Right forelimb (tissue), 1 donor: ENCODE data around the gene GPR61.

Experiments used
- DNase-seq: peaks from one replicate; pipeline ENCODE4 v3.0.0-alpha.2; 2018

Gene GPR61

DNA sequence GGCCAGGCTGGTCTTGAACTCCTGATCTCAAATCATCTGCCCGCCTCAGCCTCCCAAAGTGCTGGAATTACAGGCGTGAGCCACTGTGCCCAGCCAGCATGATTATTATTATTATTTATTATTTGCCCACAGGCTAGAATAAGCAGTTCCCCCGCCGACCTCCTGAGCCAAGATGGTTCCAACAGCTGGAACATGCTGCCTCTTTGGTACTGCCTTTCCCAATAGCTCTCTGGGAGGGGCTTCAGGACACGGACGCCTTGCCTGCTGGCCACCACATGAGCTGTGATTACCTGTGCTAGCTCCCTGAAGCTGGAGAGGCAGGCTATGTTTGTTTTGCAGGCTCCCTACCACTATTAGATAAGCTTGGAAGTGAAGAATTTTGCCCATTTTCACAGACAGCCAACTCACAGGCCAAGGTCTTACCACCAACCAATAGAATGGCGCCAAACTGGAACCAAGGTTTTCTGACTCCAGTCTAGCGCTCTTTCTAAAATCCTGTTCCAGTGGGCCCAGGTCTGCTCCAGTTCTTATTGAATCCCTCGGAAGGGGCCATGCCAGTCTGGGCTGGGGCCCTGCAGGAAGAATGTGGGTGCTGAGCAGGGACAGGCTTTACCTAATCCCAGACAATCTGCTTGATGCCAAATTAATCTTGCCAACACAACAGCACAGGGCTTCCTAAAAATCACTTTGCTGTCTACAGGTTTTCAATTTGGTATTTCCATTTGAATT lies 2.1 kb upstream of the GPR61 start:
- no peak for DNase-seq

DNA sequence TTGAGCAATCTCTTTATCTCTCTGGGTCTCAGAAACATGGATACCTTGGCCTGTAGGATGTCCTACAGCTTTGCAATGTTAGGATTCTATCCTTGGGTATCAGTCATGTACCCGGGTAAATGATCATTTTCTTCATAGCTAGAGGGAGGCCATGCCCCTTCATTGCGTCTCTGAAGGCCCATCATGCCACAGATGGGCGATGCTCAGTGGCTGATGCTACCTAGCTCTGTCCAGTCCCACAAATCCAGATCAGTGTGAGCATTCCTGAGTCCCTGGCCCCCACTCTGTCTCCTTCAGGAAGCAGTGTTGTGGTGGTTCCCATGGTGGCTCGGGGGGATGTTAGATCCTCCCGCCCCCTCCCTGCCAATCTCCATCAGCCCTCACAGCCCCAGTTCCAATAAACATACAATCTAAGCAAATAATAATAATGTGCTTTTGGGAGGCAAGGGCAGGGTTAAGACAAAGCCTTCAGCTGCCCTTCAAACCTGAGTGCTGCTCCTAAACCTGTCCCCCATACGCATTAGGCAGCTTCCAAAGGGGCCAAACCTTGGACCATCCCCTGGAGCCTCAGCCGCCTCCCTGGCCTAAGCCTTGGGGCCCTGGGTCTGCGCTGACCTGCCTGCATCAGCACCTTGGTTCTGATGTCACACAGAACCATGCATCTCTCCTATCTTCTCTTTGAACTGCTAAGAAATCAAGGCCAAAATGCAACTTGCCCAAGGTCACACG lies 681 bp upstream of the GPR61 start:
- no peak for DNase-seq

DNA sequence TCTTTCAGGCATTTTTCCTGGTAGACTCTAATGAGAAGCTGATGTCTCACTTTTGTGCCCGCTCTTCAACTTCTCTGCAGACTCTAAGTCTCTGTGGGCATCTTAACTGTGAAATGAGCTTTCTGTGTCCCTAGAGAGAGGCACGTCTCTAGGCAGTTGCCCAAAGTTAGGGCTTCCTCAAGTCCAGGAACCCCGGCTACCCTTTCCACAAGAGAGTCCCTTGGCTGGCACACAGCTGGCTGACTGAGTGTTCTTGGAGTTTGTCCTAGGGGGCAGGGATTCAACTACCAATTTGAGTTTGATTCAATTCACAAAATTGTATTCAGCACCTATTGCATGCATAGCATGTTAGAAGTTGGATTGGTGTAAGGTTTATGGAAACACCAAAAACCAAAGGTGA lies 1.4 kb downstream of the GPR61 start:
- no peak for DNase-seq

DNA sequence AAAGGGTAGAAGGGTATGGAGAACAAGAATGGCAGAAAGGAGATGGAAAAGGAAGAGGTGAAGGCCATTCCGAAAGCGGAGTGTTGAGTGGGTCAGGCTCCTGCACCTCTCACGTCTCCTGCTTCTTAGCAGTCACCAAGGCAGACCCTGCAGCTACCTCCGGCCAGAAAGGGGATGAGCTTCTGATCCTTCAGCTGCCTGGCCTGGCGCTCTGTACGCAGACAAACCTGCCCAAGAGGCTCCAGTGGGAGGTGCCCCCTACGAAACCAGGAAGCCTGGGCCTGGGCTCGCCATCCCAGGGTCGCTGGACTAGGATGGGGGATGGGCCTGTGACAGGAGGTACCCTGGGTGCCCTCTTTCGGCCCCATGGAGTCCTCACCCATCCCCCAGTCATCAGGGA lies 3.0 kb downstream of the GPR61 start:
- DNase-seq: no peak

DNA sequence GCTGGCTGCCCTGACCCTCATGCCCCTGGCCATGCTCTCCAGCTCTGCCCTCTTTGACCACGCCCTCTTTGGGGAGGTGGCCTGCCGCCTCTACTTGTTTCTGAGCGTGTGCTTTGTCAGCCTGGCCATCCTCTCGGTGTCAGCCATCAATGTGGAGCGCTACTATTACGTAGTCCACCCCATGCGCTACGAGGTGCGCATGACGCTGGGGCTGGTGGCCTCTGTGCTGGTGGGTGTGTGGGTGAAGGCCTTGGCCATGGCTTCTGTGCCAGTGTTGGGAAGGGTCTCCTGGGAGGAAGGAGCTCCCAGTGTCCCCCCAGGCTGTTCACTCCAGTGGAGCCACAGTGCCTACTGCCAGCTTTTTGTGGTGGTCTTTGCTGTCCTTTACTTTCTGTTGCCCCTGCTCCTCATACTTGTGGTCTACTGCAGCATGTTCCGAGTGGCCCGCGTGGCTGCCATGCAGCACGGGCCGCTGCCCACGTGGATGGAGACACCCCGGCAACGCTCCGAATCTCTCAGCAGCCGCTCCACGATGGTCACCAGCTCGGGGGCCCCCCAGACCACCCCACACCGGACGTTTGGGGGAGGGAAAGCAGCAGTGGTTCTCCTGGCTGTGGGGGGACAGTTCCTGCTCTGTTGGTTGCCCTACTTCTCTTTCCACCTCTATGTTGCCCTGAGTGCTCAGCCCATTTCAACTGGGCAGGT lies 3.8 kb downstream of the GPR61 start:
- DNase-seq: no peak

DNA sequence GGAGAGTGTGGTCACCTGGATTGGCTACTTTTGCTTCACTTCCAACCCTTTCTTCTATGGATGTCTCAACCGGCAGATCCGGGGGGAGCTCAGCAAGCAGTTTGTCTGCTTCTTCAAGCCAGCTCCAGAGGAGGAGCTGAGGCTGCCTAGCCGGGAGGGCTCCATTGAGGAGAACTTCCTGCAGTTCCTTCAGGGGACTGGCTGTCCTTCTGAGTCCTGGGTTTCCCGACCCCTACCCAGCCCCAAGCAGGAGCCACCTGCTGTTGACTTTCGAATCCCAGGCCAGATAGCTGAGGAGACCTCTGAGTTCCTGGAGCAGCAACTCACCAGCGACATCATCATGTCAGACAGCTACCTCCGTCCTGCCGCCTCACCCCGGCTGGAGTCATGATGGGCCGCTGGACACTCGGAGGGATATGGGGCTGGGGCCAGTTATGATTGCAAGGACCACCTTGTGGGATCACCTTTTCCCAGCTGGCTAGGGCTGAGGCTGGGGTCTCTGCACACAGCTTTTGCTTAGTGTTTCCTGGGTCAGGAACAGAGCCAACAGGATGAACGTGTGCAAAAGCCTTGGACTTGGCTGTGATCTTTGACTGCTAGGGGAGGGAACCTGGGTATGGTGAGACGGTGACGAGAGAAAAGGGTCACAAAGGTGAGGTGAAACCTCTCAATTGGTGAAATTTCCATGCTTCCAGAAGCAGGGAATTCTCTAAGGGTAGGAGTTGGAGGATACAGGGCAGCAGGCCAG lies 4.5 kb downstream of the GPR61 start:
- DNase-seq: no peak

DNA sequence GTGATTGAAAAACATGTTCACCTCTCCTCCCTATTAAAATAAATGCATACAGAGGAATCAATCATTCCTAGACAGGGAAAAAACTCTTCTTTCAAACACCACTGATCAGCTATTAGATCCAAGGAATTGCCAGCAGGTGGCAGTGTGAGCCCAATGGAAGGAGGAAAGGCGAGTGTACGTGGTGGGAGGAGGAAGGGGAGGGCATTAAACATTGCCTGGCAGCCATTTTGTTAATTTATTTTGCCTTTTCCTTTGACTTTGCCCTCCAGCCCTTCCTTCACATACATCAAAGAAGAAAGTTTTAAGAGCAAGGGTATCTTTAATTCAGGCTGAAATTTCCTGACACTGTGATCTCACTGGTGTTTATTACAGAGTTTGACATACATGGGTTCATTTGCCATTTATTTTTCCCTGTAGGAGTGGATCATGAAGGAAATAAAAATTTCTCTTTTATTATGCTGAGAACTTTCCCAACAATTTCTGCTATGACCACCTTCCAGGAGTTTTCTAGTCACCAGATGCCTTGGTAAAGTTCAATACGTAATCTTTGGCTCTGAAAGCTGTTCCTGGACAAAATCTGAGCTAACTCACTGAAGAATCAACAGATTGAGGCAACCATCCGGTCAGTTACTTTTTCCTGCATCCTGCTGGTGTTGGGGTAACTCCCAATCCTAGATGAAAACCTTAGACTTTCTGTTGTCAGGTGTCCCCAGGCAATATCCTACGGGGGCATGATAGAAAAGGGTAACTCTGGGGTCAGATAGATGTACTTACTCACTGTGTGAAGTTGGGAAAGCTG lies 6.8 kb downstream of the GPR61 start:
- peak; percentile 92 for DNase-seq

DNA sequence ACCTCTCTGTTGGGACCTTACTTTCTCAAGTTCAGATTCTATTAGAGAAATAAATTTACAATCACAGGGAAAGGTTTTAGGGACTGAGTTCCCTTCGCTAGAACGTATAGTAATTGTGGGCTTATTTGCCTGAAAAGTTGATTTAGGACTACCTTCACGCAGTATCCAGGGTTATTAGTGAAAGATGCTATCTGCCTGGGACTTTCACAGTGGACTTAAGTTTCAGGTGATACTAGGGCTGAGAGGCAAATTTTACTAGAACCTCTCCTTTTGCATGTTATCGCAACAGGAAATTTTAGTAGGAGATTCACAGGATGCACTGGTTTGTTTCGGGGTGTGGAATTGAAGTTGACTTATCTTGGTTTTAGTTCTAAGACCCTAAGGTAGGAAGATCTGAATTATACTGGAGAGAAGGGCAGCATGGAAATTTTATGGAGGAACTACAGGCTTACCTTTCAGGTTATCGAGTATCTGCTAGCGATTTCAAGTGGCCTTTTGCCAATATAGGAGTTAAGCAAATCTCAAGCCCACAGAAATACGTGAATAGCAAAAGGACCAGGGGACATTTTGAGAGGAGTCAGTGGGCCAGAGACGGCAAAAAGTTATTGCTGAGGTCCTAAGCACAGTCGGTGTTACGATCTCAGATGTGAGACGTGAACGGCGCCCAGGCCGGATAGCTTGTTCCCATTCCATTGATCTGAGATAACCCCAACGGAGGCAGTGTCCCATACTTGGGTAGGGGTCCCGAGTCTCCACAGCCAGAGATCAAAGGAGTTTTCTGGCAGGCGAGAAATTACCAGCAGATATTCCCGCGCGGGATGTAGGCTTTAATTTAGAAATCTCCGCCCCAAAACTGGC lies 8.0 kb downstream of the GPR61 start:
- DNase-seq: no peak

DNA sequence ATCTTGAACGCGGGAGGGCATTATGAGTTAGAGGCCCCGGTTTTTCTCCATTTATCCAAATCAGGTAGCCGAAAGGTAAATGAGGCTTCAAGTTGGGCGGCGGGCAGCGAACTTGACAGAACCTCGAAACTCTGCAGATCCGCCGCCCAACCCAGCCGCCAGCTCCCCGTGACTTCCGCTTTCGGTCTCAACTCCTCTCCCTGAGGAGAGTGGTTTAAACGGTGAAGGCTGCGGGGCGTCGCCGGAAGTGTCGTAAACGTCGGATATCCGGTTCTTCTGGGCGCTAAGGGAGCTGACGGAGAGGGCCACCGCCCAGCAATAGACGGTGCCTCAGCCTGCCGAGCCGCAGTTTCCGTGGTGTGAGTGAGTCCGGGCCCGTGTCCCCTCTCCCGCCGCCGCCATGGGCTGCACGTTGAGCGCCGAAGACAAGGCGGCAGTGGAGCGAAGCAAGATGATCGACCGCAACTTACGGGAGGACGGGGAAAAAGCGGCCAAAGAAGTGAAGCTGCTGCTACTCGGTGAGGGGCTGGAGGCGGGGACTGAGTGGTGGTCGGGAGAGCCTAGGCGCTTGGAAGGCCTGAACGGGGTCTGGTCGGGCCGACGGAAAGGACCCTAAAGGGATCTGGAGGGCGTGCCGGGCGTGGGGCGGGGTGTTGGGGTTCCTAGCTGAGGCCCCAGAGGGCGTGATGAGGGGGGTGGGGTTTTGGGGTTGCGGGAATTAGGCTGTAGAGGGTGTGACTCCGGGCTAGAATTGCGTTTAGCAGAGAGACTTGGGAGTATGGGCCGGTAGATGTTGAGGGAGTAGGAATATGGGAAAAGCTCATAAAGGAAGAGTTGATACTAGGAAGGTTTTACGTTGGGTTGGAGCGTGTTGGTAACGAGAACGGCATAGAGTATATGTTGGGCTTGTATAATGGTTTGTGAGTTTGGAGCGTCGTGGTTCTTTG lies 8.9 kb downstream of the GPR61 start, which contains the start of gene GNAI3:
Gene GNAI3 (plus strand): TSS at position 295 of the 947 bp plus-strand sequence. CDS start 106 bp downstream, at position 401.
- DNase-seq: peak; percentile 96

DNA sequence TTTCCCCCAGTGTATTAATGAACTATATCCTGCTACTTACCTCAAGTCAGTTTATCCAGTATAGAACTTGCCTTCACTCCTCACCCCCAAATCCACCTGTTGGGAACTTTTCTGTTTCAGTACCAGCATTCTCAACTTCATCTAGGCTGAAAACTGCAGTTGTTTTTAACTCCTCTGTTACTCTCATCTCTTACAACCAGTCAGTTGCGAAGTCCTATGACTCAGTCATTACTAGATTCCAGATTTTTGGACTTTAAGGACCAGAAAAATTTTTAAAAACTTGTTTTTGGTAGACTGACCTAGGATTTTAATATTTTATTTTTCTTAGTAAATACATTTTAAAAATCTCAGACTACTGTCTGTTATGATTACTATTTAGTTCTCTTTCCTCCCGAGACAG lies 16.9 kb downstream of the GPR61 start:
- DNase-seq: no peak

DNA sequence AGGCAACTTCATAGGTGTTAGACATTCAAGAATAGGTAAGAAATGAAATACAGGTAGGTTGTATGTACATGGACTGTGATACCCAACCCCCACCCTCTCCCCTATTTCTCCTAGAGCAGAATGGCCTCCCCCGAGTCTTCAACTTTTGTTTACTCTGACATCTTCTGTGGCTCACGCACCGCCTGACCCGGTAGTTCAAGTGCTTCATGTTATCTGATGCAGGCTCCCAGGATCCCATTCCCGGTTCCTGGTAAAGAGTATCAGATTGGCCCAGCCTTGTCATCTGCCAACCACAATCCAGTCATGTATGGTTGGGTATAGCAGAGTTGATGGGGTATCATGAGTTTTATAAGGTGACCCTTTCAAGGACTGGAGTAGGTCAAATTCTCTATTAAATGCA lies 17.8 kb downstream of the GPR61 start:
- DNase-seq: no peak

DNA sequence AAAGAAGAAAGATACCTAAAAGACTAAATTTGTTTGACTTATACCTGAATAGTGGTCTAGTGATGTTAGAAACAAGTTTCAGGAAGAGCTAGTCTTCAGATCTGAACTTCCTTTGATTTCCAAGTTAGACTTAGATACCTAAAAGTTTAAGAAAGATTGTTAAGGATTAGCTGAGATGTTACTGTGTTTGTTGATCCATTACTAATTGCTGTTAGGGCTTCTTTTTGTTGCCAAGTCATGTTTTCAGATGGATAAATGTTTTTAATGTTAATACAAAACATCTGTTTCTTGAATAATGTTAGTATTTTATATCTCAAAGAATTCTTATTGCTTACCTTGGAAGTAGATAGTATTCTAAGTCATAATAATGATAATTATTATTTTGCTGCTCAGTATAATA lies 20.3 kb downstream of the GPR61 start:
- DNase-seq: no peak

DNA sequence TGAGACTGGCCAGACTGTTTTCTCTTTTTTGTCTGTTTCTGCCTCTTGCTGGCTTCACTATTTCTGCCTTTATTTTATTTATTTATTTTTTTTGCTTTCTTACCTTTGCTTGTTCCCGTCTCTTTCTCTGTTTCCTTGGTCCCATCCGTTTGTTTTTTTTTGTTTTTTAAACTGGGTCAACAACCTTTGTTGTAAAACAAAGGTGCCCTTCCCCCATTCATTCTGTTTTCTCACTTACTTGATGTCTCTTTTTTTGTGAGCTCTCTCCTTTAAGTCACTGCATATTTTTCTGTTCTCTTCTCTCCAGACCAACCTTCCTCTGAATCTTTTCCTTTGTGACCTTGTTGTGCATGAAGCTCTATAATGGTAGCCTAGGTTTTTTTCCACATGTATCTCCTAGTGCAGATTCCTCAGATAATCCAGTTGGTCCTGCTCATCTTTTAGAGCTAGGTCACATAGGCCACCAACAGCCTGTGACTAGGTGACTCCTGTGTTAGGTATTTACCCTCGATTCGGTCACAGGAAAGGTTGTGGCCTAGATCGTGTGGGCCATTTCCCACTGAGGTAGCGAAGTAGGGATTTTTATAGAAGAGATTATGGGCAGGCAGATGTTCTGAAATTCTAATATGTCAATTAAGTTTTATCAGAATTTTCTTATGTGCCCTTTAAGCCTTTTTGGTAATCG lies 24.7 kb downstream of the GPR61 start:
- no peak for DNase-seq

DNA sequence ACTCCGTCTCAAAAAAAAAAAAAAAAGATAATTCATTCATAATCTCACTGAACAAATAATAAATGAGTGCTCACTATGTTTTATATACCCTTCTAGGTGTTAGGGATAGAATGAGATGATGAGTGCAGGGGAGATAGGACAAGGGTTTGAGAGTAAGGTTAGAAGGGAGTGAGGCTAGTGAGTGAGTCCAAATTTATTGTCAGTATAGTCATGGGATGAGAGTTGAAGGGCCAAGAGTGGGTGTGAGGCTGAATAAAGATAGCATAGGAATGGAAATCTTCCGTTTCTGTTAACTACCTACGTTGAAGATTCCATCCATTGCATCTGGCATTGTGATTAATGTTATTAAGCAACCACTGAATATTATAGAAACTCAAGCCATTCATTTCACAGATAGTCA lies 25.6 kb downstream of the GPR61 start:
- DNase-seq: no peak

DNA sequence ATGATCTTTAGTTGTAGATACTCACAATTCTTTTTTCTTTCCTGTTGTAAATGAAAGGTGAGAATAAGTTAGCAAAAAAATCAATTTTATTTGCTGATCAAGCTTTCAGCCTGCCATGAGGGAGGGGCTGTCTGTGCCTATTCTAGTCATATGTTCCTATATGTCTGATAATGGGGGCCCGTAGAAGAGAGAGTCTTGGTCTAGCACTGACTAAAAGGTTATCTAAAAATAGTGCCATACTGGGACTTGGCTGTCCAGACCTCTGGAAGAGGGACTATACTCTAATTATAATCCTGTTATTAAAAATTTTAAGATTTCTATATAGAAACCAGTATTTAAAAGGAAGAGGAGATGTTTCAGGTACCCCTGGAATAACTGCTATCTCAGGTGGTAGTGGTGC lies 27.3 kb downstream of the GPR61 start:
- DNase-seq: no peak

DNA sequence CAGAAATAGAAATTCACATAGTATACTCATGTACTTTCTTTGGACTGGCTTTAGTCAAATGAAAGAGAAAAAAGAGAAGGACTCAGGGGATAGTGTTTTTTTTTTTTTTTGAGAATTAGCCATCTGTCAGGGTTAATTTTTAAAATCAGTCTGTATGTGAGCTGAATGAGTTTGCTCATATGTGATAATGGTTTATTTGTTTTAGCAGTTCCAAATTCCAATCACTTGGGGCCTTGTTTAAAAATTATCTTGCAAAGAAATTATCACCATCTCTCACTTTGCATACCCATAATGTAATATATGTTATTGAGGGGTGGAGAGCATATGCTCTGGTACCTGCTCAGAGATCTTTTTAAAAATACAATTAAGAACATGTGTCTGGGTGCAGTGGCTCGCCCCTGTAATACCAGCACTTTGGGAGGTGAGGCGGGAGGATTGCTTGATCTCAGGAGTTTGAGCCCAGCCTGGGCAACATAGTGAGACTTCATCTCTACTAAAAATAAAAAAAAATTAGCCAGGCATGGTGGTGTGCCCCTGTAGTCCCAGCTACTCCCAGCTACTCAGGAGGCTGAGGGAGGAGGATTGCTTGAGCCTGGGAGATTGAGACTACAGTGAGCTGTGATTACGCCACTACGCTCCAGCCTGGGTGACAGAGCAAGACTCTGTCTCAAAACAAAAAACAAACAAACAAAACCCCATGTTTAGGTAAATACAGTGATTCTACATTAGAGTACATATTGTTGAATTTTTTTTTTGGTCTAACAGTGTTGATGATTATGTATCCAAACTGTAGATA lies 28.4 kb downstream of the GPR61 start:
- no peak for DNase-seq

DNA sequence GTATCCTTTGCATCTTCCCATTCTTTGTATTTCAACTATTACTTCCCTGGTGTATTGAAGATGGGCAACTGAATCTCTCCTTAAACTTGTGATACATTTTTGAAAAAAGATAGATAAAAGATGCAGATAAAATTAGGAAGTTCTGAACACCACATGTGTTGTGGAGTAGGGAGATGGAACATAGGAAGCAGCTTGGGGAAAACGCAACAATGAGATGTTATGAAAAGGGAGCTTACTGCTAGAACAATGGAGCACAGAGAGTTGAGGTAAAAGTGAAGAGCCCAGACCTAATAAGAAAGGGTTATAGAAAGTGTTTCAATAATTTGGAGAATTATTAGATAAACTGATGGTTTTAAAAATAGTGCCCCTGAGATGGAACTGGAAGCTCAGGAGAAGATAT lies 29.7 kb downstream of the GPR61 start:
- no peak for DNase-seq

DNA sequence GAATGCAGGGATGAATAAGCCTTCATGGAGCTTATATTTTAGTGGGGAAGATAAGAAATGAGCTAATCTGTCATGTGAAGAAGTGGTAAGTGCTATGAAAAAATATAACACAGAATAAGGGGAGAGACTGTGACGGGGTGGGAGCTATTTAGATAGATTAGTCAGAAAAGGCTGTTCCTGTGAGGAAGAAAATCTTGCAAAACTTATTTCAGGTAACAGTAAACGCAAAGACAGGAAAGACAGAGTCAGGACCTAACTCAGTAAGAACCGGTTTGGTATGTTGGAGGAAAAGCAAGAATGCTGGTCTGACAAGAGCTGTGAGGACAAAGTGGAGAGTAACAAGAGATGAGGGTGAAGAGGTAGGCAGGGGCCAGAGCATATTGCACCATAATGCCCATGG lies 30.7 kb downstream of the GPR61 start:
- DNase-seq: no peak

DNA sequence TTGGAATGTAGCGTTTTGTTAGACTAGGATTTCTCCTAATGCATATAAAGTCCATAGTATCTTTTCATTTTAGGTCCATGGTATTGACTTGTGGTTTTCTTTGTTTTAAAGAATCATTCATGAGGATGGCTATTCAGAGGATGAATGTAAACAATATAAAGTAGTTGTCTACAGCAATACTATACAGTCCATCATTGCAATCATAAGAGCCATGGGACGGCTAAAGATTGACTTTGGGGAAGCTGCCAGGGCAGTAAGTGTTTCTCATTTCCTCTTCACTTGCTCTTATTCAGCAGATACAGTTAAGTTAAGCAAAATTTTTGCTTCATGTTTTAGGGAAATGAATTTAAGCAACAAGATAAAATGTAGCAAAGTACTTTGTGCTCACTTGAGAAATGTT lies 34.1 kb downstream of the GPR61 start:
- no peak for DNase-seq
